ENCODE data around the gene ANGPTL2.

The ANGPTL2 gene

DNA sequence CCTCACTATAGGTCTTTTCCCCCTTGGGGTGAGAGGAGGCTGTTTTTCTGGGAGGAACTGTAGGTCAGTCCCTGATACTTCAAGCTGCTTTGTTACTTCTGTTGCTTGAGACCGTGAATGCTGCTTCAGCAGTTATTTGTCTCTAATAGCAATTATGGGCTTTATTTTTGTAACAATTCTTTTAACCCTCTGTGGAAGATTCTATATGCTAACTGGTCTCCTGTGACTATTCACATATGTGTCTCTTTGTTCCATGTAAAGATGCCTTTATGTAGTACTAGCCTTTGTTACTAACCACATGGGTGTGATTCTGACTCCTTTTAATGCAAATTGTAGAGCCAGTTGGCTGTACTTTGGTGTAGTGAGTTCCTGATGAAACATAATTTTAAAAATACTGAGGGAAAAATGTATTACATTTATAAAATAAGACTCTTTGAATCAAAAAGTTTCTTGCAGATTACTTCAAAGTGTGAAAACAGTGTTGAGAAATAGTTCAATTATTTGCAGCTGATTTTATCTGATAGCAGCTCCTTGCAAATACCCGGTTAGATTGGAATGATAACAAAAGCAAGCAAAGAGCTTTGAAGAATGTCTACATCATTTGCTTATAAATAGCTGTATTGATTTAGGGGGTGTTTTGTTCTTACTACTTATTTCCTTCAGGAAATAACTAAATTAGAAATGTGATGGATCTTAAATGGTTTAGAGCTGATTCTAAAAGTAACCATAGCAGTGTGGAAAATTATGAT, 46.6 kb downstream of the ANGPTL2 start:
- H3K4me1 Mint-ChIP-seq (ENCODE audit: low read depth) = no peaks in the 10 kb centered on the region
- peaks cover 16% of the 10 kb centered on the region for H3K36me3 Mint-ChIP-seq (ENCODE audit: low read depth)
- H3K4me3 Mint-ChIP-seq = no peak overlapping the region
- H3K9me3 Mint-ChIP-seq = peaks cover 3% of the 10 kb centered on the region
- H3K27me3 Mint-ChIP-seq = no peaks in the 10 kb centered on the region
- no peak overlapping the region for H3K27ac Mint-ChIP-seq

DNA sequence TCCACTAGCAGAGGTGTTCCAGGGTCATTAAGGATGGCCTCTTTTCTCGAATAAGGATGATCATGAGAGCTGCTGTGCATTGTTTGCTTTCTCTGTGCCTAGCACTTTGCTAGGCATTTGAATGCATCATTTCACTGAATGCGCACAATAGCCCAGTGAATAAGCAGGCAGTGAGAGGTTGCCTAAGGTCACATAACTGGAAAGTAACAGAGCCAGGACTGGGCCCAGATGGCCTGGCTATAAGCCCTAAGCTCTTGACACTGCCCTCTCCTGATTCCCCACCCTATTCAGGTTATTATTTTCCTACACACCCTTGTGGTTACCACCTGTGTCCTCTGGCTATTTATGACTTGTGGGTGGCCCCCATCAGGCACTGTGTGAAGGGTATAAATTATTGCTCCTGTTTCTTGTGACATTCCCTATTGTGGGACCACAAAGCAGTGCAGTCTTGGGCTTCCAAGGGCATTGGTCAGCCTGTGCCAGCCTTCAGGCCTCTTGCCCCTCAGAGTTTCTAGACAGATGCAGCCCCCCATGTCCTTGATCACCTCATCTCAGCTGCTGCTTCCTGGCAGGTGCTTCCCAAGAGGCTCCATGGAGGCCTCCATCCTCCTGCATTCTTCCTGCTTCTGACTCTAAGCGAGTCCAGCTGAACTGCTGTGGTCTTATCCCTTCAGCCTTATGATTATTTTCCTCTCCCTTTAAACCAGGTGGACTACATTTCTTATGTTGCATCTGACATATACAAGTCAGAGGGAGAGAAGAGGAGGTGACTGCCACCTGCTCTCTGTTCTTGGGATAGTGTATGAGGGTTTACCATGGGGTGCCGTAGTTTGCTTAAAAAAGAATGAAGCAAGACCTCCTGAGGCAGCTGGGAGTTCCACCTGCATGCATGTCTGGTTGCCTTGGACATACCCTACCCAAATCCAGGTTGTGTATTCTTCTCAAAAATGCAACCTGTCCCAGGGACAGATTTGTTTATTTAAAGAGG, 47.6 kb downstream of the ANGPTL2 start:
- H3K4me1 Mint-ChIP-seq (ENCODE audit: low read depth) = no peaks in the 10 kb centered on the region
- no peaks in the 10 kb centered on the region for H3K27me3 Mint-ChIP-seq
- H3K4me3 Mint-ChIP-seq = no peak overlapping the region
- peaks cover 16% of the 10 kb centered on the region for H3K36me3 Mint-ChIP-seq (ENCODE audit: low read depth)
- H3K27ac Mint-ChIP-seq = no peak overlapping the region
- peaks cover 3% of the 10 kb centered on the region for H3K9me3 Mint-ChIP-seq

DNA sequence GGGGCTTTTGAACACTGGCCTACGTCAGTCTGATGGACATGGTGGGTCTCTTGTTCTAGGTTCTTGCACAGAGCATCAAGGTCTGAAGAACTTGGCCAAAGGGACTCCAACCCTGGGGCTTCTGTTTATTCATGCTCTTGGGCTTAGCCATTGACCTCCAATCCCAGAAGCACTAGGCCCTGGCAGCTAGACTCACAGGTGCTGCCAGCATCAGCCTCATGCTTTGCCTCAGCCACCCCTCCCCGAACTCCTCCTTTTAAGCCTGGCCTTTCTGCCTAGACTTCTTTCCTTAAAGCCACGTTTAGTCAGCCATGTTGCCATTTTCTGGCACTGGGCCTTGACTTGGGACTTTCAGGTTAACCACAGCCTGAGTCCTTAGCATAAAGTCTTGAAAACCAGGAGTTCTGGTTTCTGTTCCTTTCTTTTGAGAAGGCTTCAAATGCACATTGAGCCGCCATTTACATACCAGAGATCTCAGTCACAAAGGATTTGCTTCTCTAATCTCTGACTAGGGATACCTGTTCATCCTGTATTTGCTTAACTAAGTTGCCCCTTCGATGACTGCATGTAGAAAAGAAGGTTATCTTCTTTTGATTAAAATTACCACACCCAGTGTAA, 54.7 kb downstream of the ANGPTL2 start:
- Mint-ChIP-seq H3K36me3 (ENCODE audit: low read depth) (peaks cover 16% of the 10 kb centered on the region), H3K4me3 (no peak overlapping the region)

DNA sequence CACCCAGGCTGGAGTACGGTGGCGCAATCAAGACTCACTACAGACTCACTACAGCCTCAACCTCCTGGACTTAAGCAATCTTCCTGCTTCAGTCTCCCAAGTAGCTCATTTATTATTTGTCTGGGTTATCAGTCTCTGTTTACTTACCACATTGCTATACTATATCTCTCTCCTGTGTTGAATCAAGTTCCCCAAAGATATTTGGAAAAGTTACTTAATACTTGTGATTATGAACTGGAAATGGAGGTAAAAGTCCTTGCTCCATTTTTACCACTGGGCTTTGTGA, 55.6 kb downstream of the ANGPTL2 start:
- Mint-ChIP-seq H3K36me3 (ENCODE audit: low read depth) (peaks cover 8% of the 10 kb centered on the region), H3K27ac (no peak overlapping the region), H3K9me3 (peaks cover under 1% of the 10 kb centered on the region), H3K4me3 (no peak overlapping the region), H3K4me1 (ENCODE audit: low read depth) (no peaks in the 10 kb centered on the region), H3K27me3 (no peaks in the 10 kb centered on the region)

More for the DNA sequence above, 54.7 kb downstream of the ANGPTL2 start:
- H3K27ac Mint-ChIP-seq = no peak overlapping the region
- no peaks in the 10 kb centered on the region for H3K27me3 Mint-ChIP-seq
- H3K9me3 Mint-ChIP-seq = peaks cover 3% of the 10 kb centered on the region
- no peaks in the 10 kb centered on the region for H3K4me1 Mint-ChIP-seq (ENCODE audit: low read depth)

DNA sequence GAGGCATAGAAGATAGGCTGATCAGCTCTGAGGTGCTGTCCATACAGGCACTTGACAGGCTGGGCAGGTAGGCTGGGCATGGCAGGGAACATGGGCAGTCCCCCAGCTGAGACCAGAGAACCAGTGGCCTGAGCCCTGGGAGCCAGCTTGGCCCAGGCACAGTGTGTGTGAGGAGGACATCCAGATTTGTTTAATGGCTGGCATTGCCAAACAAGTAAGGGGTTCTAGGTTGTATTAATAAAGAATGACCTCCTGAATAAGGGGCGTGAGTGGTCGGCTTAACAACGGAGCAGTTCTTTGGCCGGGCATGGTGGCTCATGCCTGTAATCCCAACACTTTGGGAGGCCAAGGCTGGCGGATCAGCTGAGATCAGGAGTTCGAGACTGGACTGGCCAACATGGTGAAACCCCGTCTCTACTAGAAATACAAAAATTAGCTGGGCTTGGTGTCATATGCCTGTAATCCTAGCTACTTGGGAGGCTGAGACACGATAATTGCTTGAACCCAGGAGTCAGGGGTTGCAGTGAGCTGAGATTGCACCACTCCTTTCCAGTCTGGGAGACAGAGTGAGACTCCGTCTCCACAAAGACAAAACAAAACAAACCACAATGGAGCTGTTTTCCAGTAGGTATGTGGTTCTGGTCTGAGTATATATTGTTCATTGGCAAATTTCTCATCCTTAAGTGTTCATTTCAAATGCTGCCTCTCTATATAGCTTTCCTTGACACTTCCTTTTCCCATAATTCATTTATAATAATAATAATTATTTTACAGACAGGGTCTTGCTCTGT, 56.2 kb downstream of the ANGPTL2 start:
- H3K4me3 Mint-ChIP-seq = no peak overlapping the region
- H3K9me3 Mint-ChIP-seq = no peaks in the 10 kb centered on the region
- H3K27ac Mint-ChIP-seq = no peak overlapping the region
- no peaks in the 10 kb centered on the region for H3K27me3 Mint-ChIP-seq
- peaks cover 7% of the 10 kb centered on the region for H3K36me3 Mint-ChIP-seq (ENCODE audit: low read depth)
- H3K4me1 Mint-ChIP-seq (ENCODE audit: low read depth) = no peaks in the 10 kb centered on the region

DNA sequence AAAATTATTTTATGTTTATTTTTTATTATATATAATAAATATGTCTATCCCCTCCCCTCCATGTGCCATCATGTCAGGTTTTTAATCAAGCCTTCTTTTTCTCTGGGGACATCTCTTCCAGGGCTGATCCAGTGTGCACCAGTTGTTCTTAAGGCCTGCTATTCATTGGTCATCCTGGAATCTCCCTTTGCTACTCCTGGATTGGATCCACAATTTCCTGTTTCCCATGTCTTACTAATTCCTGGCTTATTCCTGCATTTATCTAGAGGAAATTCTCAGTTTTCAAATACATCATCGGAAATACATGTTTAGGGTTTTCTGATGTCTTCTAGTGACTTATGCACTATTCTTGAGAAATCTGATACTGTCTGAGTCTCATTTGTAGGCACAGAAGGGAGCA, 56.8 kb downstream of the ANGPTL2 start:
- Mint-ChIP-seq H3K9me3 (no peaks in the 10 kb centered on the region), H3K27me3 (no peaks in the 10 kb centered on the region), H3K36me3 (ENCODE audit: low read depth) (peaks cover 4% of the 10 kb centered on the region), H3K4me3 (no peak overlapping the region), H3K4me1 (ENCODE audit: low read depth) (no peaks in the 10 kb centered on the region), H3K27ac (no peak overlapping the region)

DNA sequence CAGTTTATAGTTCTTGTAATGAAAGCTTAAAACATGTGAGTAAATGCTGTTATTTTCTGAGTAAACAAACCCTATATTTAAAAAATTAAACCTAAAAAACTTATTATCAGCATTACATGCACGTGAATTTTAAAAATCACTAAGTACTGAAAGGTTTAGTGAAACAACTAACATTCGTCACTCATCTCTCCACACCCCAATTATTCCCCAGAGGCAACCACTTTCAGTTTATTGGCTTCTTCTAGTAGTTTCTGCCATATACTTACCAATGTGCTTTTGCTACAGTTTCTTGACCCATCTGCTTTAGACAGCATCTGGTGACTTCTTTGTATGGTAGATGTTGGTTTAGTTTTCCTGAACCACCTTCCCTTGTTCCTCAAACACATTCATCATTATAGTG, 58.1 kb downstream of the ANGPTL2 start:
- Mint-ChIP-seq H3K4me1 (ENCODE audit: low read depth) (no peaks in the 10 kb centered on the region), H3K27ac (no peak overlapping the region), H3K9me3 (no peaks in the 10 kb centered on the region), H3K4me3 (no peak overlapping the region), H3K36me3 (ENCODE audit: low read depth) (peaks cover 4% of the 10 kb centered on the region), H3K27me3 (no peaks in the 10 kb centered on the region)

DNA sequence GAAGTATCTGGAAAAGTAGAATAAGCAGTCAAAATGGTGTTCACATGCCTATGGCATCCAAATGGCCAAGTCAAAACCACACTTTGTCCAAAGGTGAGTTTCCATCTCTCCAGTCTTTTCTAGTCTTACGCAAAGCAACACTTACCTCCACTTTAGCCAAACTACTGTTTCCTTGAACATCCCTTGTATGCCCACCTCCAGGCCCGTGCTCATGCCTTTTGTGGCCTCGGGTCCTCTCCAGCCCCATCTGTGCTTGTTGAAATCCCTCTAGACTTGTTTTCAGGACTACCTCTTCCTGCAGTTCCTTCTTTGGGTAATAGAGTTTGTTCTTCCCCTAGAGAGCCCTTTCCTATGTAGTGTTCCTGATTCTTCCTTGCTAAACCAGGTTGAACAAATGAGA, 61.0 kb downstream of the ANGPTL2 start:
- H3K27me3 Mint-ChIP-seq = no peaks in the 10 kb centered on the region
- peaks cover 4% of the 10 kb centered on the region for H3K36me3 Mint-ChIP-seq (ENCODE audit: low read depth)
- H3K4me3 Mint-ChIP-seq = no peak overlapping the region
- H3K9me3 Mint-ChIP-seq = no peaks in the 10 kb centered on the region
- H3K27ac Mint-ChIP-seq = no peak overlapping the region
- H3K4me1 Mint-ChIP-seq (ENCODE audit: low read depth) = peaks cover 4% of the 10 kb centered on the region

DNA sequence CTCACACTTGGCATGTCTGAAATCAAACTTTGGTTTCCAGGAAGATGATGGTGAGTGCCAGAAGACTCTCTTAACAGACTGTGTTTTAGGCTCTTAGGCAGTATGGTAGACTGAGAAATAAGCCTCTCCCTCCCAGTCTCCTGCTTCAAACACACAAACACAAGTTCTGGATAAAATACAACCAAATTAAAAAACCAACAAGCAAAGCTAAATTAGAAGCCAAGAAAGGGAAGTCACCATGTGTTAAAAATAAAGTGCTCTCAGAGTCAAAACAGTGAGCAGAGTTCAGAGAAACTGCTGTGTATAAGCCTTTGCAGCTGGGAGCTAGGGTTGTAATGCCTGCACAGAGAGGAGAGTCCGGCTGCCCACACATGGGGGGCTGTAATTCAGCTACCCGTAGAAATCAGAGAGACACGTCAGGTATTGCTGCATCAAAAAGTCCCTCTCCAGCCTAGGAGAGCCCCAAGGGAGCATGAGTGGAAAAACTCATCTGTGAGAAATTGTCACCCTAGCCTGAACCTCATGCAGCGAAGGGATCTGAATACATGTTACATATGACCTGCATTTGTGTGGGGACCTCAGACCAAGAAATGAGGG, 62.6 kb downstream of the ANGPTL2 start:
- Mint-ChIP-seq H3K4me3 (no peak overlapping the region), H3K4me1 (ENCODE audit: low read depth) (peaks cover 4% of the 10 kb centered on the region), H3K36me3 (ENCODE audit: low read depth) (peaks cover 4% of the 10 kb centered on the region), H3K27me3 (no peaks in the 10 kb centered on the region), H3K27ac (no peak overlapping the region), H3K9me3 (no peaks in the 10 kb centered on the region)

DNA sequence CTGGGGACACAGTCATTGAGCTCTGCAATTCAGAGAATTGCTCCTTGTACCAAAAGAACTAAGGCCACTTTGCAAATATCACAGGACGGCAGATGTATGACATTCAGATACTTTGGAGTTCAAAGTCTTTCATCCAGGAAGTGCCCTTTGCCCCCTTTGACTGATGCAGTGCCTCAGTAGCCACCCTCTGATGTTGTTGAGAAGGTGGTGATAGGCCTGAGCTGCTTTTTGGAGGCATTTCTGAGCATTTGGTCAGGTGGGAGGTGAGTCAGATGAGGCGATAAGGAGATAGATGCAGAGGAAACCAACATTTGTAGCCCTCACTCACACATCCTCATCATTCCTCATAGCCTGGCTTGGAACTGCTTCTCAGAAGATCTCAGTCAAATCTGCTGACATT, 63.4 kb downstream of the ANGPTL2 start:
- Mint-ChIP-seq H3K27ac (no peak overlapping the region), H3K27me3 (no peaks in the 10 kb centered on the region), H3K4me1 (ENCODE audit: low read depth) (peaks cover 4% of the 10 kb centered on the region), H3K4me3 (no peak overlapping the region), H3K36me3 (ENCODE audit: low read depth) (peaks cover 4% of the 10 kb centered on the region), H3K9me3 (no peaks in the 10 kb centered on the region)

DNA sequence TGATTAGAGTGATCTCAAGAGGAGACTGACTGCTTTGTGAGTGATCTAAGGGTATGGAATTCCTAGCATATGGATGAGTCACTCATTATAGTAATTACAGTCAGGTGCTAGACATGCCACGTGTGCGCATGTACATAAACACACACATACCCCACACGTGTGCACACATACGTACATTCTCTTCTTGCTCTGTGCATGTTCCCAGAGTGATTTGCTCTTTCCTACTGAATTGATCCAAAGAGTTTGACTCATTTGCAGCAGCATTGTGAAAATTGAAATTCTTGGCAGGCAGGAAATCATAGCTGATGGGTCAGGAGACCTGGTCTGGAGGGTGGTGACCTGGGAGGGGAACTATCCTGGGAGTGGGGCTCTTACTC, 63.8 kb downstream of the ANGPTL2 start:
- Mint-ChIP-seq H3K9me3 (no peaks in the 10 kb centered on the region), H3K4me3 (no peak overlapping the region), H3K36me3 (ENCODE audit: low read depth) (peaks cover 4% of the 10 kb centered on the region), H3K27me3 (no peaks in the 10 kb centered on the region), H3K4me1 (ENCODE audit: low read depth) (peaks cover 4% of the 10 kb centered on the region), H3K27ac (no peak overlapping the region)

DNA sequence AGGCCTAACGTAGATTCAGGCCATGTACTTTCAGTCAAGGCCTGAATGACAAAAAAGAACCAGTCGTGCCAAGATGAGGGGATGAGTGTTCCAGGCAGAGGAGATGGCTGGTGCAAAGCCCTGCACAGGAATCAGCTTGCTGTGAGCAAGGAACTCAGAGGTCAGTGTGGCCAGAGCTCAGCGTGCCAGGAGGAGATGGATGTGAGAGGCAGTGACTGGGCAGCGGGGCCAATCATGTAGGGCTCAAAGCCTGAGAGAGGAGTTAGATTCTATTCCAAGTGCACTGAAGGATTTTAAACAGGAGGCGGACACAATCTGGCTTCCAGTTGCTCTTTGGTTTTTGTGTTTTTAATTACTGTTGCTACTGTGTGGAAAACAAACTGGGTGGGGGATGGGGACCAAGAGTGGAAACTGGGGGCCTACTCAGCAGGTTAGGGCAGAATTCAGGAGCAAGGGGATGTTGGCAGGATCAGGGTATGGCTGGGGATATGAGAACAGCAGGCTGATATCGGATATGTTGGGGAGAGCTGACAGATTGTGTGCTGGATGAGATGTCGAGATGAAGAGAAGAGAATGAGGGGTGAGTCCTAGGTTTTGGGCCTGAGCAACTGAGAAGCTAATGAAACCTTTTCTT, 64.3 kb downstream of the ANGPTL2 start:
- Mint-ChIP-seq H3K36me3 (ENCODE audit: low read depth) (peaks cover 4% of the 10 kb centered on the region), H3K27ac (no peak overlapping the region), H3K27me3 (no peaks in the 10 kb centered on the region), H3K9me3 (no peaks in the 10 kb centered on the region), H3K4me3 (no peak overlapping the region), H3K4me1 (ENCODE audit: low read depth) (peaks cover 4% of the 10 kb centered on the region)

DNA sequence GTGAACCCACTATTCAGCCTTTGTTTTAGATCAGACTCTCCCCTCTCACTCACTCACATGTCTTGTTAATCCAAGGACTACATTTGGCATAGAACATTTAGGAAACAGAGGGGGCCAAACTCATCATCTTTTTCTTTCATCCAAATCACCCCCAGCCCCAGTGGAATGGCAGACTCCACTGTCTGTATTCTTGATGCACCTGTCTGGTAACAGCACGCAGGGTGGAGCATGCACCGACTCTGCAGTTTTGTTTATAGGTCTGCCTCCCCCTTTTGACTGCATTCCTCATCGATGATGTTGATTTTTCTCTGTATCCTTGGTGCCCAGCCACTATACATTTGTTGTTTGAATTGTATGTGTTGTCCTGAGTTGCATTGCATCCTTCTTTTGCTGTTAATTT, 66.0 kb downstream of the ANGPTL2 start:
- Mint-ChIP-seq H3K9me3 (no peaks in the 10 kb centered on the region), H3K4me3 (no peak overlapping the region), H3K36me3 (ENCODE audit: low read depth) (peaks cover 1% of the 10 kb centered on the region), H3K4me1 (ENCODE audit: low read depth) (peaks cover 4% of the 10 kb centered on the region), H3K27ac (no peak overlapping the region), H3K27me3 (no peaks in the 10 kb centered on the region)
